Lower leg skin (tissue), 4 donors: ENCODE measurements around the gene DCAF7. TPM values are rescaled to one million over a fixed set of nuclear protein-coding genes. Genes with fewer than 3 reads are reported as not detected.

ENCODE experiments used
- DNase-seq, 2 donors: peaks; one replicate each; pipeline ENCODE4 v3.0.0-alpha.2; 2019; ENCODE audit warnings: low spot score in 2 of 2
- H3K4me3 ChIP-seq: fragments of 200-600 bp; sonication (generic); 2 replicates; pipeline ENCODE4 v1.5.1; 2017; ENCODE audit warnings: mild to moderate bottlenecking, low read depth; ENCODE audit not compliant: poor library complexity, severe bottlenecking
- POLR2A ChIP-seq, 2 donors: fragments of 450-650 bp; IDR thresholded peaks; one replicate each; pipeline ENCODE4 v1.6.1; 2016 to 2017; ENCODE audit warnings: antibody characterized with exemption in 2 of 2, mild to moderate bottlenecking in 1 of 2, moderate library complexity in 1 of 2
- WGBS, 2 donors: methylation state at CpG; one replicate each; pipeline ENCODE4 v1.1.5; 2018; 5-methylcytosine and 5-hydroxymethylcytosine counted together
- intact Hi-C: fragments of 100-400 bp; cut with DNase I; formaldehyde crosslinking; loops from one replicate; pipeline ENCODE4 v1.15.0; 2023; ENCODE audit warnings: low total_unique reads
- total RNA-seq, 4 donors: library from RNA; depleted of rRNA; stranded (reverse); fragments of >200 nt; gene quantifications; one replicate each; pipeline ENCODE4 v1.1.0, GENCODE V29; 2016
- TF ChIP-seq, protein P1 (sequence below), 3 donors: fragments of 450-650 bp; IDR thresholded peaks; one replicate each; pipeline ENCODE4 v1.5.1; 2016; ENCODE audit warnings: antibody characterized with exemption in 3 of 3, mild to moderate bottlenecking in 3 of 3, moderate library complexity in 2 of 3

Gene DCAF7
- total RNA-seq, 4 donors from 2014 or later = 23.8 to 33.0 (median 25.4) TPM

DNA sequence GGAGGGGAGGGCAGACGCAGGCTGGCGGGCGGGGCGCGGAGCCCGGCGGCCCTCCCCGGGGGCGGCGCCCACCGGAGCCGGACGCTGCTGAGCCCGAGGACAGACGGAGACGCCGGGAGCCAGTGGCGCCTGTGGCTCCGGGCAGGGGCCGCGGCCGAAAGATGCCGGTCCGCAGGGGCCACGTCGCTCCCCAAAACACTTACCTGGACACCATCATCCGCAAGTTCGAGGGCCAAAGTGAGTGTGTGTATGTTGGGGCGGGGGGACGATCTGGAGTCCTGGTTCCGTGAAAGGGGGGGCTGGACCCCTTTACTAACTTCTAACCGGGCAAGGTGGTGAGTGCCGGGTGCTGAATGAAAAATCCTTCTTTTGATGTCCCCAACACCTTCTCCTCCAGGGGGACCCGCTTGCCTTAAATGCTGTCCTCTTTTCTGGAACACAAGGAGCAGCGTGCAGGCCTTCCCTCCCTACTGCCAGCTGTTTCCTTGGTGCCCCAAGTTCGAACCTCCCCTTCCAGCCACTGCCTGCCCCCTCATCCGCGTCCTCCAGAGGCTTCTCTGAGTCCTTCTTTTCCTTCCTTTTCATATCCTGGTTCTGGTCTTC is 26.9 kb upstream of the DCAF7 start, which contains the start of gene KCNH6:
TSS of gene KCNH6 (plus strand) at position 106 of the 603 bp plus-strand sequence. CDS start at position 162, 56 bp downstream.
- TF ChIP-seq, protein P1, sequence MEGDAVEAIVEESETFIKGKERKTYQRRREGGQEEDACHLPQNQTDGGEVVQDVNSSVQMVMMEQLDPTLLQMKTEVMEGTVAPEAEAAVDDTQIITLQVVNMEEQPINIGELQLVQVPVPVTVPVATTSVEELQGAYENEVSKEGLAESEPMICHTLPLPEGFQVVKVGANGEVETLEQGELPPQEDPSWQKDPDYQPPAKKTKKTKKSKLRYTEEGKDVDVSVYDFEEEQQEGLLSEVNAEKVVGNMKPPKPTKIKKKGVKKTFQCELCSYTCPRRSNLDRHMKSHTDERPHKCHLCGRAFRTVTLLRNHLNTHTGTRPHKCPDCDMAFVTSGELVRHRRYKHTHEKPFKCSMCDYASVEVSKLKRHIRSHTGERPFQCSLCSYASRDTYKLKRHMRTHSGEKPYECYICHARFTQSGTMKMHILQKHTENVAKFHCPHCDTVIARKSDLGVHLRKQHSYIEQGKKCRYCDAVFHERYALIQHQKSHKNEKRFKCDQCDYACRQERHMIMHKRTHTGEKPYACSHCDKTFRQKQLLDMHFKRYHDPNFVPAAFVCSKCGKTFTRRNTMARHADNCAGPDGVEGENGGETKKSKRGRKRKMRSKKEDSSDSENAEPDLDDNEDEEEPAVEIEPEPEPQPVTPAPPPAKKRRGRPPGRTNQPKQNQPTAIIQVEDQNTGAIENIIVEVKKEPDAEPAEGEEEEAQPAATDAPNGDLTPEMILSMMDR (IDR thresholded peaks at IDR 0.05) = no peak
- no peak for TF ChIP-seq POLR2A (IDR thresholded peaks at IDR 0.05)
- 8% methylated on average over 25 to 34 of the region's 38 CpGs for WGBS, 2 donors
- intact Hi-C loops = no loop called here
- no peak for DNase-seq
- H3K4me3 ChIP-seq = no peak within 1 kb of the TSS

- H3K4me3 ChIP-seq = no peak overlapping the region
- TF ChIP-seq POLR2A (IDR thresholded peaks at IDR 0.05) = no peak
- TF ChIP-seq, protein P1 (IDR thresholded peaks at IDR 0.05) = no peak
- intact Hi-C loops = no loop called here
- DNase-seq = no peak
- 90 to 94% methylated on average over 14 of the region's 14 CpGs for WGBS, 2 donors
These were observed 26.2 kb upstream of the DCAF7 start for GRCh38 chr17:63524051-63524450.

- no peak for TF ChIP-seq POLR2A (IDR thresholded peaks at IDR 0.05)
- TF ChIP-seq, protein P1 (IDR thresholded peaks at IDR 0.05) = no peak
- WGBS, 2 donors = 60 to 64% methylated on average over 6 of the region's 6 CpGs
- intact Hi-C loops = no loop called here
- no peak overlapping the region for H3K4me3 ChIP-seq
- no peak for DNase-seq
These were observed 24.9 kb upstream of the DCAF7 start for GRCh38 chr17:63525190-63525946.

GRCh38 chr17:63526861-63527260 is 23.4 kb upstream of the DCAF7 start:
- no peak for DNase-seq
- no peak overlapping the region for H3K4me3 ChIP-seq
- intact Hi-C loops = no loop called here
- TF ChIP-seq, protein P1 (IDR thresholded peaks at IDR 0.05) = no peak
- TF ChIP-seq POLR2A (IDR thresholded peaks at IDR 0.05) = no peak
- WGBS, 2 donors = 73 to 81% methylated on average over 5 of the region's 5 CpGs

DNA sequence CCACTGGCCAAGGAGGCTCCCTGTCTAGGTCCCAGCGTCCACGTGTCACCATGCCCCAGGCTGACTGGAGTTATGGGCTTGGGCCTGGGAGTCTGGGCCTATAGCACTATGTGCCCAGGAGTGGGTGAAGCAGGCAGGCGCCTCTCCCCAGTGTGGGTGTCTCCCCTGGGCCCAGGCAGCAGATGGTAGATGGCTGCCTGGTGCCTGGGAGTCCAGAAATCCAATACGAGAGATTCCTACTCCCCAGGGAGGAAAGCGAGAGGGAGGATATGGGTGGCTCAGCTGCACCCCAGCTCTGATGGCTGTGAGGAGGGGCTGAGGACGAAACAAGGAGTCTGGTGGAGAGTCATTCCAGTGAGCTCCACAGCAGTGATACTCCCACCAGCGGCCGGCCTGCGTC is 22.1 kb upstream of the DCAF7 start:
- 78 to 86% methylated on average over 9 of the region's 9 CpGs for WGBS, 2 donors
- no peak overlapping the region for H3K4me3 ChIP-seq
- TF ChIP-seq, protein P1 (IDR thresholded peaks at IDR 0.05) = no peak
- no peak for TF ChIP-seq POLR2A (IDR thresholded peaks at IDR 0.05)
- intact Hi-C loops = no loop called here
- no peak for DNase-seq
